ENCODE measurements around the gene PACRG.
"Not testable (repeated sequence)": the region's sequence is repeated elsewhere in the genome, so short reads cannot be mapped to it uniquely, and the experiment has no call there.

GRCh38 chr6:162983234-162983633 lies 255.5 kb downstream of the PACRG start:
- TF ChIP-seq EZH2 (IDR thresholded peaks at IDR 0.05; ENCODE audit: insufficient read depth, poor library complexity, severe bottlenecking); EZH2phosphoT487 (IDR thresholded peaks at IDR 0.05; ENCODE audit: insufficient read depth, low read depth): not testable (repeated sequence)
